K562 (cell line): Measurements from ENCODE around the gene LGR6. TPM values are rescaled to one million over a fixed set of nuclear protein-coding genes. Genes with fewer than 3 reads are reported as not detected.

Experiments used
- ATAC-seq: fragments of 200-7000 bp; cut with Tn5 transposase; 3 replicates; pipeline ENCODE4 v1.9.1; 2020; ENCODE audit warnings: moderate library complexity
- Bru-seq: library from RNA; stranded (reverse); fragments of 400-500 nt; gene quantifications from one replicate; lab custom pipeline; 2021; lab: Mats Ljungman, UMichigan
- BruChase-seq, 2 experiments: library from RNA; stranded (reverse); fragments of 400-500 nt; gene quantifications; one replicate each; lab custom pipeline; 2021; lab: Mats Ljungman, UMichigan
- BruUV-seq: library from RNA; stranded (reverse); fragments of 400-500 nt; replicated peaks from 2 replicates; lab custom pipeline; 2021; lab: Mats Ljungman, UMichigan
- CTCF ChIA-PET: fragments of 300-600 bp; formaldehyde crosslinking; extraction: SDS; loops from one replicate; lab custom pipeline; 2021; ENCODE audit warnings: low intra/inter-chr PET ratio; lab: Yijun Ruan, JAX
- POLR2A ChIA-PET: fragments of 300-600, 350-650 bp; sonication (Branson Sonifier 250); formaldehyde crosslinking; extraction: SDS; loops from one replicate; lab custom pipeline; 2021; ENCODE audit warnings: antibody characterized with exemption, inconsistent platforms; lab: Yijun Ruan, JAX
- DNase-seq, 4 experiments: peaks; one replicate each; pipeline versions ENCODE4 v3.0.0 to v3.0.0-alpha.2; 2011 to 2018; ENCODE audit warnings: low spot score in 3 of 4, mixed read lengths in 3 of 4; ENCODE audit errors: extremely low read depth in 1 of 4
- FAIRE-seq: peaks from 2 replicates; lab custom pipeline; 2011; peaks lifted over from hg19 to GRCh38; lab: Jason Lieb, UNC
- H2AFZ ChIP-seq: 2 replicates; pipeline ENCODE4 v1.6.0; 2011; ENCODE audit warnings: low read depth, low read length, control low read depth, inconsistent platforms
- H3K27ac ChIP-seq: fragments of 200-600 bp; 3 replicates; pipeline ENCODE4 v1.8.0; 2011; ENCODE audit warnings: low read depth, mild to moderate bottlenecking, control low read depth, inconsistent platforms, low read length, moderate library complexity, mixed read lengths; ENCODE audit errors: extremely low read depth
- H3K27me3 ChIP-seq, 2 experiments: fragments of 300-600 bp in 1 of 2; 2 replicates in 1 of 2; 3 replicates in 1 of 2; pipeline versions ENCODE4 v1.6.0 to v1.8.0; 2011; ENCODE audit warnings: inconsistent platforms in 2 of 2, low read length in 2 of 2, mild to moderate bottlenecking in 1 of 2, mixed read lengths in 1 of 2, moderate library complexity in 1 of 2; ENCODE audit not compliant: control insufficient read depth in 2 of 2, insufficient read depth in 2 of 2
- H3K36me3 ChIP-seq: fragments of 300-600 bp; 3 replicates; pipeline ENCODE4 v1.8.0; 2011; ENCODE audit warnings: mild to moderate bottlenecking, low read length, inconsistent platforms; ENCODE audit not compliant: control insufficient read depth, insufficient read depth
- H3K4me1 ChIP-seq, 2 experiments: fragments of 200-600 bp in 1 of 2; replicated peaks in 1 of 2; 2 replicates in 1 of 2; 3 replicates in 1 of 2; pipeline versions ENCODE4 v1.5.1 to v1.8.0; 2011; ENCODE audit warnings: inconsistent platforms in 2 of 2, low read length in 2 of 2, mild to moderate bottlenecking in 1 of 2, mixed read lengths in 1 of 2, moderate library complexity in 1 of 2; ENCODE audit not compliant: control insufficient read depth in 2 of 2, insufficient read depth in 2 of 2
- H3K4me2 ChIP-seq: 2 replicates; pipeline ENCODE4 v1.6.1; 2011; ENCODE audit warnings: low read length, control low read depth, inconsistent platforms, mixed read lengths; ENCODE audit not compliant: insufficient read depth
- H3K4me3 ChIP-seq: fragments of 200-600 bp; sonication (generic), shearing (Covaris generic); 2 replicates; pipeline ENCODE4 v1.5.1; 2016; ENCODE audit warnings: control low read depth, inconsistent platforms
- H3K79me2 ChIP-seq: fragments of 200-600 bp; 3 replicates; pipeline ENCODE4 v1.8.0; 2011; ENCODE audit warnings: low read length, inconsistent platforms; ENCODE audit not compliant: control insufficient read depth, insufficient read depth
- H3K9ac ChIP-seq, 2 experiments: 2 replicates each; pipeline versions ENCODE4 v1.6.0 to v1.6.1; 2011; ENCODE audit warnings: low read depth in 2 of 2, low read length in 2 of 2, control low read depth in 1 of 2, inconsistent platforms in 1 of 2, mild to moderate bottlenecking in 1 of 2, mixed read lengths in 1 of 2; ENCODE audit not compliant: insufficient read depth in 1 of 2
- H3K9me1 ChIP-seq: one replicate; pipeline ENCODE4 v1.6.0; 2011; ENCODE audit warnings: inconsistent platforms, mild to moderate bottlenecking, low read length, moderate library complexity; ENCODE audit not compliant: control insufficient read depth, insufficient read depth
- H3K9me3 ChIP-seq: replicated peaks from 2 replicates; pipeline ENCODE4 v1.5.1; 2011; ENCODE audit warnings: low read depth, low read length, inconsistent platforms; ENCODE audit not compliant: control insufficient read depth, insufficient read depth
- H4K20me1 ChIP-seq: replicated peaks from 2 replicates; pipeline ENCODE4 v1.6.1; 2011; ENCODE audit warnings: low read length, inconsistent platforms, mixed read lengths; ENCODE audit not compliant: control insufficient read depth, insufficient read depth
- ARID3A ChIP-seq: IDR thresholded peaks from 2 replicates; pipeline ENCODE4 v1.6.1; 2012; ENCODE audit warnings: low read depth, low read length, improper control_type of control experiment, borderline replicate concordance
- ATF1 ChIP-seq, 2 experiments: fragments of 450-650 bp in 1 of 2; IDR thresholded peaks; 2 replicates each; pipeline ENCODE4 v1.6.1; 2016; ENCODE audit warnings: missing compliant biosample characterization in 1 of 2, missing genetic modification characterization in 1 of 2
- CXXC5 ChIP-seq: fragments of 250-450 bp; sonication (Bioruptor Pico); IDR thresholded peaks from 2 replicates; pipeline ENCODE4 v1.8.0; 2022; ENCODE audit warnings: inconsistent platforms, mild to moderate bottlenecking, moderate library complexity
- EP400 ChIP-seq: fragments of 450-650 bp; IDR thresholded peaks from 2 replicates; pipeline ENCODE4 v1.6.1; 2017; ENCODE audit warnings: antibody characterized with exemption, mild to moderate bottlenecking, moderate library complexity
- MEF2A ChIP-seq: IDR thresholded peaks from 2 replicates; pipeline ENCODE4 v1.6.1; 2011; ENCODE audit warnings: low read depth, mild to moderate bottlenecking, low read length, moderate library complexity; ENCODE audit not compliant: control insufficient read depth
- NRF1 ChIP-seq, 2 experiments: fragments of 450-650 bp; IDR thresholded peaks in 1 of 2; conservative IDR thresholded peaks in 1 of 2; 2 replicates each; pipeline ENCODE4 v1.6.1; 2014; ENCODE audit warnings: mild to moderate bottlenecking in 2 of 2
- SNIP1 ChIP-seq: fragments of 450-650 bp; IDR thresholded peaks from 2 replicates; pipeline ENCODE4 v1.7.1; 2017; ENCODE audit warnings: low read depth, mild to moderate bottlenecking
- TBL1XR1 ChIP-seq, 2 experiments: IDR thresholded peaks; 2 replicates each; pipeline ENCODE4 v1.6.1; 2012; ENCODE audit warnings: improper control_type of control experiment in 2 of 2, low read length in 2 of 2, mild to moderate bottlenecking in 1 of 2
- XRCC5 ChIP-seq: fragments of 200-400 bp; formaldehyde crosslinking; IDR thresholded peaks from 2 replicates; pipeline ENCODE4 v1.6.1; 2017; ENCODE audit warnings: low read depth, mild to moderate bottlenecking, low read length
- ZBTB26 ChIP-seq: fragments of 450-650 bp; formaldehyde crosslinking; IDR thresholded peaks from 2 replicates; pipeline ENCODE4 v1.4.0; 2022; ENCODE audit warnings: missing genetic modification characterization
- WGBS: fragments of 100-300 bp; shearing (Covaris generic); methylation state at CpG from one replicate; pipeline ENCODE4 v1.1.6; 2016; ENCODE audit warnings: low coverage, mixed read lengths; ENCODE audit not compliant: insufficient coverage; ENCODE audit errors: missing lambda C conversion rate; 5-methylcytosine and 5-hydroxymethylcytosine counted together
- in situ Hi-C: fragments of 300-500 bp; cut with MboI; formaldehyde crosslinking; loops from 4 replicates; pipeline ENCODE4 v1.15.0; 2018; ENCODE audit warnings: inconsistent platforms, mixed read lengths
- intact Hi-C: fragments of 100-400 bp; cut with micrococcal nuclease; formaldehyde crosslinking; loops from 2 replicates; pipeline ENCODE4 v1.14.2; 2022
- long read RNA-seq, 3 experiments: library from polyadenylated mRNA in 2 of 3; library from RNA in 1 of 3; unstranded in 2 of 3; stranded (forward) in 1 of 3; transcript quantifications; one replicate each; pipeline ENCODE4 v2.0.0, GENCODE V29; 2019 to 2022
- polyA minus RNA-seq, 3 experiments: library from RNA; depleted of rRNA, polyadenylated mRNA; stranded (reverse); fragments of >200 nt; gene quantifications; 2 replicates each; pipeline ENCODE4 v1.2.3, GENCODE V29; 2011
- polyA plus RNA-seq, 8 experiments: library from polyadenylated mRNA; depleted of rRNA in 4 of 8; stranded (reverse) in 5 of 8; unstranded in 3 of 8; fragments of >200 nt; fragmentation: Nextera tagmentation in 2 of 8; fragmentation: Illumina TruSeq in 1 of 8; extraction: Ambion mirVana in 2 of 8; extraction: Trizol in 1 of 8; gene quantifications; 2 replicates each; pipeline versions ENCODE4 v1.2.1 to v1.2.3, GENCODE V29; 2011 to 2014; ENCODE audit warnings: inconsistent platforms in 1 of 8, missing spikeins in 1 of 8
- total RNA-seq, 7 experiments: library from RNA; depleted of rRNA in 6 of 7; stranded (reverse); fragments of >200 nt in 6 of 7; fragmentation: Illumina TruSeq in 2 of 7; extraction: Trizol in 2 of 7; gene quantifications; 2 replicates each; pipeline versions ENCODE4 v1.2.1 to v1.2.3, GENCODE V29; 2011 to 2021; ENCODE audit warnings: low replicate concordance in 1 of 7

LGR6 gene
- total RNA-seq (2011; cell fraction: chromatin; rRNA removed; ENCODE audit: low replicate concordance) = 0.72 and 0.77 TPM in 2 replicates
- 0.17 and 0.79 TPM in 2 replicates for total RNA-seq (2011; cell fraction: nucleolus; rRNA removed)
- total RNA-seq (2011; cell fraction: nucleoplasm; rRNA removed) = 0.66 and 0.76 TPM in 2 replicates
- total RNA-seq (2014; rRNA removed) (0.12 and 0.45 TPM in 2 replicates), total RNA-seq (2014; rRNA removed; fragmentation: Illumina TruSeq; extraction: Trizol) (0.11 and 0.13 TPM in 2 replicates), total RNA-seq (2015; rRNA removed; fragmentation: Illumina TruSeq; extraction: Trizol) (0.26 and 0.29 TPM in 2 replicates), total RNA-seq (2021) (0.20 and 0.31 TPM in 2 replicates), polyA plus RNA-seq (2011; rRNA removed) (0.14 and 0.47 TPM in 2 replicates), polyA plus RNA-seq (2014; fragmentation: Illumina TruSeq; extraction: Trizol) (0.21 and 0.54 TPM in 2 replicates), polyA plus RNA-seq (2014; fragmentation: Nextera tagmentation; extraction: Ambion mirVana) (under 1 TPM in 1 of 2 experiments, not detected in 1; 0.01 TPM), polyA plus RNA-seq (2014; rRNA removed) (0.12 and 0.42 TPM in 2 replicates), polyA minus RNA-seq (2011; rRNA and poly(A)+ RNA removed) (not detected in 2 replicates), Bru-seq, nascent RNA (percentile 28 among the genes with signal in this experiment), BruChase-seq, experiment 1, labeled RNA remaining after a 2-hour chase (percentile 20 among the genes with signal in this experiment), BruChase-seq, experiment 2, labeled RNA remaining after a 6-hour chase (percentile 19 among the genes with signal in this experiment)
- 0.22 and 0.24 TPM in 2 replicates for polyA plus RNA-seq (2011; cell fraction: cytosol; rRNA removed)
- 1.2 and 1.8 TPM in 2 replicates for polyA plus RNA-seq (2011; cell fraction: nucleus; rRNA removed)
- polyA plus RNA-seq (2012) = 0.26 and 0.96 TPM in 2 replicates
- polyA minus RNA-seq (2011; cell fraction: cytosol; rRNA and poly(A)+ RNA removed) = not detected in 2 replicates
- 0.40 and 0.89 TPM in 2 replicates for polyA minus RNA-seq (2011; cell fraction: nucleus; rRNA and poly(A)+ RNA removed)
- long read RNA-seq, experiment 1 = 0 reads
- long read RNA-seq, experiment 2, partial matches to known transcripts = 0 of 1 reads
- long read RNA-seq, experiment 2, other reads (novel, unspliced or antisense) = 1 of 1 reads
- long read RNA-seq, experiment 3 = 0 reads

GRCh38 chr1:202193614-202194327 lies at the start of gene LGR6:
Gene LGR6 (plus strand): TSS chr1:202193799. CDS start chr1:202193990, 191 bp downstream.
- POLR2A ChIA-PET = interaction anchor here (1.6 kb wide), 1 partner anchor 14 kb away, joined by 6 read pairs; no protein-coding TSS in a partner anchor
- 12% methylated on average over 34 of the region's 61 CpGs for WGBS
- ATAC-seq = no peak
- no peak within 1 kb of the TSS for H3K9ac ChIP-seq
- CTCF ChIA-PET = interaction anchor here (1.5 to 1.9 kb wide), 3 partner anchors 18 to 406 kb away, joined by 4 to 15 read pairs (median 5); no protein-coding TSS in a partner anchor
- H3K27ac ChIP-seq = no peak within 1 kb of the TSS
- no TSS peak for BruUV-seq
- no peak within 1 kb of the TSS for H3K4me3 ChIP-seq
- no peaks in the 10 kb centered on the region for H3K9me3 ChIP-seq
- H3K79me2 ChIP-seq = no peaks in the 10 kb centered on the region
- intact Hi-C loops = loop anchor here (1.0 kb wide), 1 partner anchor 122 kb away; no protein-coding TSS in a partner anchor
- no peak within 1 kb of the TSS for H2AFZ ChIP-seq
- no peak within 1 kb of the TSS for H3K4me2 ChIP-seq
- H3K27me3 ChIP-seq = peaks cover 14 to 46% of the 10 kb centered on the region in 2 experiments; a peak in 4 of 5 replicates
- no peak for FAIRE-seq
- no peaks in the 10 kb centered on the region for H3K36me3 ChIP-seq
- DNase-seq = no peak
- peaks cover 2 to 20% of the 10 kb centered on the region in 2 experiments; a peak in 4 of 5 replicates for H3K4me1 ChIP-seq
- in situ Hi-C loops = no loop called here
- H4K20me1 ChIP-seq = peaks cover 7% of the 10 kb centered on the region; the same call in 1 of the 2 replicates
- H3K9me1 ChIP-seq = peaks cover 3% of the 10 kb centered on the region
- no peak for TF ChIP-seq SNIP1
- no peak for TF ChIP-seq CXXC5 (CRISPR knock-in tag)
- TF ChIP-seq ATF1 (CRISPR knock-in tag; IDR thresholded peaks at IDR 0.05) = no peak
- no peak for TF ChIP-seq ATF1 (tag; IDR thresholded peaks at IDR 0.05)
- TF ChIP-seq MEF2A = no peak
- TF ChIP-seq NRF1 (conservative IDR thresholded peaks at IDR 0.05 in 1 of 2, IDR thresholded peaks at IDR 0.05 in 1 of 2) = no peak
- TF ChIP-seq TBL1XR1 (IDR thresholded peaks at IDR 0.05; ENCODE audit: low read length in 2 of 2) = no peak
- no peak for TF ChIP-seq ZBTB26
- TF ChIP-seq EP400 = no peak
- TF ChIP-seq ARID3A = no peak
- no peak for TF ChIP-seq XRCC5
